NK-92 (cell line): ENCODE data around the gene GALNT3.

Experiments used
- DNase-seq: peaks from one replicate; lab custom pipeline; 2025; ENCODE audit not compliant: unreplicated experiment; lab: John Stamatoyannopoulos, UW

Gene GALNT3

GRCh38 chr2:165746501-165746900 is 47.5 kb downstream of the GALNT3 start:
- no peak for DNase-seq

- DNase-seq = no peak
These were observed 48.1 kb downstream of the GALNT3 start for GRCh38 chr2:165745916-165746315.

DNA sequence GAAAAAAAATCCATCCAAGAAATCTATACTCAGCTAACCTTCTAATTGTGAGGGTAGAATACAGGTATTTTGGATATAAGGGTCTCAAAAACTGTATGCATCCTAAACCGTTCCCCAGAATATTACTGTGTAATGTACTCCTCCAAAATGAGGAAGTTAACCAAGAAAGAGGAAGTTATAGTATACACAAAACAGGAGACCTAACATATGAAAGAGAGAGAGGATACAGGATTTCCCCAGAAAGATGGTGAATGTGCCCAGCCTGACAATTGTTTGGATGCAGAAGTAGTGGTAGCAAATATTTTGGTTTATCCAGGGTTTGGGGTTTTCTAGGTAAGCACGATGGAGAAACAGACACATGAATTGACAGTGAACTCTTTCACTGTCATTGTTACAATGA is 50.6 kb downstream of the GALNT3 start:
- DNase-seq = no peak

DNA sequence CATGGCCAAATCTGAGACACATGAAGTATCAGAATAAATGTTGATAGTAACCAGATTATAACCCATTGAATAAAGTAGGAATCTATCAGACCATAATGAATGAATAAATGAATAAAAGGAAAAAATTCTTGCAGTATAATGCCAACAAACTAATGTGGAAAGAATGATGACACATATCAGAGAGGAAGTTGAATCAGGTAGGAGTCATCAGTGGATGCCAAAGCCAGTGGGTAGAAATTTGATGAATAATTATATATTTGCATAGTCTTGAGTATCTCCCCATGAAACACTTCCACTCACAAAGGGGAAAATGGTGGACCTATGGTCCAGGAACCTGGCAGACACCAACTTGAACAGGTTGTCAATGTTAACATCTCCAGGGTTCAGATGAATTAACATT is 68.6 kb downstream of the GALNT3 start:
- no peak for DNase-seq

- DNase-seq = no peak
These were observed 73.5 kb downstream of the GALNT3 start for GRCh38 chr2:165720511-165720910.

GRCh38 chr2:165718610-165719210 is 75.3 kb downstream of the GALNT3 start:
- no peak for DNase-seq

DNA sequence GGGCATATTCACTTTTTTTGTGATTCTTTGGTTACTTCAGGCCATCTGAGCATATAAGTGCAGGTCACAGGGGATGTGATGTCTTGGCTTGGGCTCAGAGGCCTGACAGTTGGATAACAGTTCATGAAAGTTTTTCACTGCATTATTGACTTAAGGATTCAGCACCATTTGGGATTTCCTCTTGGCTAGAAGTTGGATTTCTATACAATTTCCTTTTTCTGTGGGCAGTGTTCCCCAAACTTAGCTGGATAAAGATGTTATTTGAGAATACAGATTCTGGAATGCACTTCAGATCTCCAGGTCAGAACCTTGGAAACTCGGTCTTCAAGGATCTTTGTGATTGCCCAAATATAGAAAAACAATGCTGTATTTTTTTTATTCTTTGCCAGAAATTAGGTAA is 78.0 kb downstream of the GALNT3 start:
- DNase-seq = no peak

- no peak for DNase-seq
These were observed 87.0 kb downstream of the GALNT3 start for GRCh38 chr2:165706960-165707487.

DNA sequence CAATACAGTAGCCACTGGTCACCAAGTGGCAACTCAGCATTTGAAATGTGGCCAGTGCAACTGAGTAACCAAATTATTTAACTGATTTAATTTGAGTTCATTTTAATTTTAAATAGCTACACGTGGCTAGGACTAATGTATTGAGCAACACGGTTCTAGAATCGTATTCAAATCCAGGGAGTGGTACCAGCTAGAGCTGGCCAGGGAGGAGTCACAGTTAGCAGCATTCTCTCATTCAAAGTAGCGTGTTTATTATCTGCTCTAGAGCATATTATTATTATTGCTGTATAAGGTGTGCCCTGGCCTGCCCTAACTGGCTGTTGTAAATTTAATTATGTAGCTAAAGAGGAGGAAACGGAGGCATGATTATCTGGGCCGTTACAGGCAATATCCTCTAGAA is 92.9 kb downstream of the GALNT3 start:
- DNase-seq = no peak

- DNase-seq = no peak
These were observed 93.5 kb downstream of the GALNT3 start for GRCh38 chr2:165700531-165700930.

GRCh38 chr2:165699946-165700345 is 94.1 kb downstream of the GALNT3 start:
- DNase-seq = no peak

DNA sequence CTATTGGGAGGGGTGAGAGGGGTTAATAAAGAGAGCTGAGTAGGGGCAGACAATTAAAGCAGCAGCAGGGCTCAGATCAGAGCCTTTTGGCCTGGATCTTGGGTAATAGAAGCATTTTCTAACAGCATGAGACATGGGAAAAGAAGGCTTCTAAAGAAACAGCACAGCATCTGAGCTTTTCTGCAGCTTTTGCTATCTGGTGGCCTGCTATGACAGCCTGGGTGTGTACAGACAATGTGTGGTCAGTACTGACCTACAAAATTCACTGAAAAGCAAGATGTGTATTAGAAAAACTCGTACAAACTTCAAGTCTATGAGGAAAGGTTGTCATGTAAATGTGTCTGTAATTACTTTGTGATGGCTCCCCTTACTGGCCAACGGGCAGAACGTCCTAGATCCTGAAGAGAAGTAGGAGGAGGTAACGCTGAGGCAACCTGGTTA is 95.6 kb downstream of the GALNT3 start:
- no peak for DNase-seq

- DNase-seq = no peak
These were observed 96.2 kb downstream of the GALNT3 start for GRCh38 chr2:165697748-165698443.
